HepG2 (cell line): ENCODE data around the gene C9. TPM values are rescaled to one million over a fixed set of nuclear protein-coding genes. Genes with fewer than 3 reads are reported as not detected.

Experiments
- ATAC-seq: fragments of 200-7000 bp; cut with Tn5 transposase; 3 replicates; pipeline ENCODE4 v1.9.1; 2020; ENCODE audit warnings: mild to moderate bottlenecking, moderate library complexity
- BruUV-seq: library from RNA; stranded (reverse); fragments of 400-500 nt; replicated peaks from 2 replicates; lab custom pipeline; 2021; lab: Mats Ljungman, UMichigan
- CTCF ChIA-PET: fragments of 300-600 bp; formaldehyde crosslinking; extraction: SDS; loops from one replicate; lab custom pipeline; 2021; ENCODE audit warnings: low total read pairs, inconsistent platforms, low intra/inter-chr PET ratio; lab: Yijun Ruan, JAX
- POLR2A ChIA-PET: fragments of 350-600 bp; sonication (Branson Sonifier 250); formaldehyde crosslinking; loops from one replicate; lab custom pipeline; 2020; ENCODE audit warnings: antibody characterized with exemption, inconsistent platforms; lab: Yijun Ruan, JAX
- DNase-seq: peaks from one replicate; pipeline ENCODE4 v3.0.0-alpha.2; 2015; ENCODE audit warnings: low spot score
- FAIRE-seq: peaks from 3 replicates; lab custom pipeline; 2011; peaks lifted over from hg19 to GRCh38; lab: Jason Lieb, UNC
- H2AFZ ChIP-seq: one replicate; pipeline ENCODE4 v1.6.1; 2011; ENCODE audit warnings: low read length, inconsistent platforms
- H3K27ac ChIP-seq: fragments of 300-600 bp; 3 replicates; pipeline ENCODE4 v1.8.0; 2011; ENCODE audit warnings: mixed run types, mild to moderate bottlenecking, mixed read lengths, low read length, inconsistent platforms; ENCODE audit not compliant: insufficient read depth; ENCODE audit errors: extremely low read length
- H3K27me3 ChIP-seq, 2 experiments: fragments of 200-600 bp in 1 of 2; 2 replicates in 1 of 2; 3 replicates in 1 of 2; pipeline versions ENCODE4 v1.6.0 to v1.8.0; 2011; ENCODE audit warnings: low read length in 2 of 2, mild to moderate bottlenecking in 2 of 2, moderate library complexity in 2 of 2, inconsistent platforms in 1 of 2; ENCODE audit not compliant: insufficient read depth in 2 of 2, control insufficient read depth in 1 of 2
- H3K36me3 ChIP-seq, 2 experiments: fragments of 200-600 bp in 1 of 2; replicated peaks in 1 of 2; 2 replicates in 1 of 2; 3 replicates in 1 of 2; pipeline versions ENCODE4 v1.5.1 to v1.8.0; 2011; ENCODE audit warnings: low read length in 2 of 2, inconsistent platforms in 1 of 2; ENCODE audit not compliant: insufficient read depth in 2 of 2, control insufficient read depth in 1 of 2
- H3K4me1 ChIP-seq: 2 replicates; pipeline ENCODE4 v1.5.1; 2012; ENCODE audit warnings: low read length, inconsistent platforms; ENCODE audit not compliant: insufficient read depth
- H3K4me2 ChIP-seq: 2 replicates; pipeline ENCODE4 v1.6.0; 2011; ENCODE audit warnings: low read depth, low read length, inconsistent platforms
- H3K4me3 ChIP-seq, 3 experiments: fragments of 200-600 bp in 1 of 3; sonication (generic), shearing (Covaris generic) in 1 of 3; replicated peaks in 1 of 3; 2 replicates each; pipeline ENCODE4 v1.5.1; 2011 to 2016; ENCODE audit warnings: low read length in 3 of 3, inconsistent platforms in 2 of 3, low read depth in 2 of 3, mild to moderate bottlenecking in 2 of 3, control low read depth in 1 of 3, mixed read lengths in 1 of 3; ENCODE audit not compliant: insufficient read depth in 1 of 3
- H3K79me2 ChIP-seq: one replicate; pipeline ENCODE4 v1.6.1; 2011; ENCODE audit warnings: low read length, inconsistent platforms; ENCODE audit not compliant: insufficient read depth
- H3K9ac ChIP-seq: 2 replicates; pipeline ENCODE4 v1.6.0; 2011; ENCODE audit warnings: mild to moderate bottlenecking, low read depth, low read length, inconsistent platforms; ENCODE audit not compliant: insufficient read depth
- H3K9me3 ChIP-seq: 2 replicates; pipeline ENCODE4 v1.5.1; 2012; ENCODE audit warnings: mild to moderate bottlenecking, low read length
- H4K20me1 ChIP-seq: 2 replicates; pipeline ENCODE4 v1.6.0; 2011; ENCODE audit warnings: inconsistent platforms, mild to moderate bottlenecking, low read length, moderate library complexity; ENCODE audit not compliant: insufficient read depth
- KDM5B ChIP-seq: sonication (generic); formaldehyde crosslinking; IDR thresholded peaks from 2 replicates; pipeline ENCODE4 v1.4.0; 2020; ENCODE audit warnings: missing genetic modification reagents, mild to moderate bottlenecking, borderline replicate concordance
- TSC22D2 ChIP-seq: sonication (generic); formaldehyde crosslinking; IDR thresholded peaks from 2 replicates; pipeline ENCODE4 v1.5.1; 2020; ENCODE audit warnings: missing genetic modification reagents, mild to moderate bottlenecking, borderline replicate concordance
- ZMYM4 ChIP-seq: sonication (generic); formaldehyde crosslinking; IDR thresholded peaks from 2 replicates; pipeline ENCODE4 v1.8.1; 2023; ENCODE audit warnings: mild to moderate bottlenecking, missing genetic modification reagents
- ZNF205 ChIP-seq: IDR thresholded peaks from 2 replicates; pipeline ENCODE4 v1.6.1; 2018; ENCODE audit warnings: missing biosample characterization, missing genetic modification reagents
- ZNF546 ChIP-seq: sonication (generic); formaldehyde crosslinking; conservative IDR thresholded peaks from 2 replicates; pipeline ENCODE4 v1.8.1; 2023; ENCODE audit warnings: mild to moderate bottlenecking, missing genetic modification reagents
- ZNF629 ChIP-seq: sonication (generic); formaldehyde crosslinking; conservative IDR thresholded peaks from 2 replicates; pipeline ENCODE4 v1.5.0; 2020; ENCODE audit warnings: missing genetic modification reagents
- ZNF850 ChIP-seq: sonication (generic); formaldehyde crosslinking; conservative IDR thresholded peaks from 2 replicates; pipeline ENCODE4 v1.9.0; 2021; ENCODE audit warnings: mild to moderate bottlenecking, missing genetic modification reagents
- ZSCAN22 ChIP-seq: sonication (generic); formaldehyde crosslinking; IDR thresholded peaks from 2 replicates; pipeline ENCODE4 v1.4.0; 2020; ENCODE audit warnings: mild to moderate bottlenecking, missing genetic modification reagents
- ZSCAN30 ChIP-seq: sonication (generic); formaldehyde crosslinking; IDR thresholded peaks from 2 replicates; pipeline ENCODE4 v1.5.0; 2020; ENCODE audit warnings: mild to moderate bottlenecking, missing genetic modification reagents
- WGBS: methylation state at CpG from one replicate; pipeline ENCODE4 v1.1.6; 2017; ENCODE audit warnings: low lambda C conversion rate; 5-methylcytosine and 5-hydroxymethylcytosine counted together
- in situ Hi-C: cut with HindIII; loops from 2 replicates; pipeline ENCODE4 v1.10.0; 2017; ENCODE audit warnings: low pct_unique_long_range_greater_than_20kb; ENCODE audit not compliant: extremely low pct_ligation_motif_present
- intact Hi-C: fragments of 100-400 bp; cut with micrococcal nuclease; formaldehyde crosslinking; loops from one replicate; pipeline ENCODE4 v1.10.0; 2022; ENCODE audit not compliant: unreplicated experiment
- polyA plus RNA-seq, 8 experiments: library from polyadenylated mRNA; depleted of rRNA in 3 of 8; stranded (reverse) in 7 of 8; unstranded in 1 of 8; fragments of >200 nt; fragmentation: Illumina TruSeq in 4 of 8; extraction: Trizol in 4 of 8; gene quantifications; 2 replicates each; pipeline versions ENCODE4 v1.2.1 to v1.2.3, GENCODE V29; 2011 to 2016; ENCODE audit warnings: low read depth in 4 of 8, missing spikeins in 1 of 8, mixed read lengths in 1 of 8; ENCODE audit not compliant: insufficient read depth in 1 of 8
- total RNA-seq, 5 experiments: library from RNA; depleted of rRNA; stranded (reverse); fragments of >200 nt; fragmentation: Illumina TruSeq; extraction: Trizol; gene quantifications; 2 replicates each; pipeline ENCODE4 v1.2.3, GENCODE V29; 2016; ENCODE audit warnings: low read depth in 1 of 5
- TF ChIP-seq, protein P1 (sequence below), 2 experiments: sonication (generic) in 1 of 2; formaldehyde crosslinking in 1 of 2; IDR thresholded peaks; 2 replicates each; pipeline versions ENCODE4 v1.6.1 to v1.9.0; 2014 to 2022; ENCODE audit warnings: antibody characterized with exemption in 1 of 2, borderline replicate concordance in 1 of 2, inconsistent platforms in 1 of 2, low read depth in 1 of 2, missing genetic modification reagents in 1 of 2
- TF ChIP-seq, protein P2 (sequence below): sonication (generic); formaldehyde crosslinking; IDR thresholded peaks from 2 replicates; pipeline ENCODE4 v1.4.0; 2020; ENCODE audit warnings: missing genetic modification reagents
- TF ChIP-seq, protein P3 (sequence below): sonication (generic); formaldehyde crosslinking; IDR thresholded peaks from 2 replicates; pipeline ENCODE4 v1.8.1; 2022; ENCODE audit warnings: low read depth, mild to moderate bottlenecking, missing genetic modification reagents

The C9 gene
- total and polyA plus RNA-seq, 2 of the 13 experiments (the other 11 are each of a cell fraction or from before 2014, with no cell fraction given) = not detected

DNA sequence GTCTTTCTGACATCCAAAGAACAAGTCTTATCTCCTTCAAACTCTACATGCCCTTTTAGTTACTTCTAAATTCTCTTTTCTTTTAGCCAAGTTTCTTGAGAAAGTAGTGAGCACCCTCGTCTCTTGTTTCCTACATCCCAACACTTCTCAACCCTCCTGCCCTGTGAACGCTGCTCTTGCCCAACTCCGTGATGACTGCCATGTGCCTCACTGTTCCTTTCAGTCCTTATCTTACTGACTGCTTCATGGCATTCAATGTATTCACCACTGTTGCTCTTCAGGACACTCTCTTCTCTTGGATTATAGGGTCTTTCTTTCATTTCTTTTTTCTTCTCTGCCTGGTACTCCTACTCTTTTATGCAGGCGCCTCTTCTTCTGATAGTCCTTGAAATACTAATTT is 14.8 kb downstream of the C9 start:
- peaks cover 4% of the 10 kb centered on the region; the same call in 1 of the 2 replicates for H3K9me3 ChIP-seq
- ATAC-seq = no peak
- H2AFZ ChIP-seq = no peak overlapping the region
- no peak overlapping the region for H3K4me3 ChIP-seq
- no peaks in the 10 kb centered on the region for H4K20me1 ChIP-seq
- WGBS = 13% methylated on average over 4 of the region's 4 CpGs
- H3K4me2 ChIP-seq = no peak overlapping the region
- CTCF ChIA-PET = no interaction called here
- in situ Hi-C loops = no loop called here
- no TSS peak for BruUV-seq
- no peak overlapping the region for H3K9ac ChIP-seq
- POLR2A ChIA-PET = no interaction called here
- no peaks in the 10 kb centered on the region for H3K4me1 ChIP-seq
- no peak overlapping the region for H3K27ac ChIP-seq
- no peaks in the 10 kb centered on the region for H3K79me2 ChIP-seq
- no peak for FAIRE-seq
- no peaks in the 10 kb centered on the region for H3K36me3 ChIP-seq
- intact Hi-C loops = no loop called here
- no peaks in the 10 kb centered on the region for H3K27me3 ChIP-seq
- DNase-seq = no peak
- no peak for TF ChIP-seq ZNF205 (CRISPR knock-in tag)
- TF ChIP-seq, protein P1, sequence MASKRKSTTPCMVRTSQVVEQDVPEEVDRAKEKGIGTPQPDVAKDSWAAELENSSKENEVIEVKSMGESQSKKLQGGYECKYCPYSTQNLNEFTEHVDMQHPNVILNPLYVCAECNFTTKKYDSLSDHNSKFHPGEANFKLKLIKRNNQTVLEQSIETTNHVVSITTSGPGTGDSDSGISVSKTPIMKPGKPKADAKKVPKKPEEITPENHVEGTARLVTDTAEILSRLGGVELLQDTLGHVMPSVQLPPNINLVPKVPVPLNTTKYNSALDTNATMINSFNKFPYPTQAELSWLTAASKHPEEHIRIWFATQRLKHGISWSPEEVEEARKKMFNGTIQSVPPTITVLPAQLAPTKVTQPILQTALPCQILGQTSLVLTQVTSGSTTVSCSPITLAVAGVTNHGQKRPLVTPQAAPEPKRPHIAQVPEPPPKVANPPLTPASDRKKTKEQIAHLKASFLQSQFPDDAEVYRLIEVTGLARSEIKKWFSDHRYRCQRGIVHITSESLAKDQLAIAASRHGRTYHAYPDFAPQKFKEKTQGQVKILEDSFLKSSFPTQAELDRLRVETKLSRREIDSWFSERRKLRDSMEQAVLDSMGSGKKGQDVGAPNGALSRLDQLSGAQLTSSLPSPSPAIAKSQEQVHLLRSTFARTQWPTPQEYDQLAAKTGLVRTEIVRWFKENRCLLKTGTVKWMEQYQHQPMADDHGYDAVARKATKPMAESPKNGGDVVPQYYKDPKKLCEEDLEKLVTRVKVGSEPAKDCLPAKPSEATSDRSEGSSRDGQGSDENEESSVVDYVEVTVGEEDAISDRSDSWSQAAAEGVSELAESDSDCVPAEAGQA (IDR thresholded peaks at IDR 0.05; ENCODE audit: low read depth) = no peak
- TF ChIP-seq, protein P1 (CRISPR knock-in tag; IDR thresholded peaks at IDR 0.05; ENCODE audit: borderline replicate concordance) = no peak
- TF ChIP-seq ZMYM4 = no peak
- no peak for TF ChIP-seq ZNF629 (CRISPR knock-in tag)
- TF ChIP-seq TSC22D2 = no peak
- TF ChIP-seq ZSCAN22 (CRISPR knock-in tag) = no peak
- TF ChIP-seq ZSCAN30 (CRISPR knock-in tag) = no peak
- TF ChIP-seq ZNF546 (CRISPR knock-in tag) = no peak
- TF ChIP-seq, protein P2, sequence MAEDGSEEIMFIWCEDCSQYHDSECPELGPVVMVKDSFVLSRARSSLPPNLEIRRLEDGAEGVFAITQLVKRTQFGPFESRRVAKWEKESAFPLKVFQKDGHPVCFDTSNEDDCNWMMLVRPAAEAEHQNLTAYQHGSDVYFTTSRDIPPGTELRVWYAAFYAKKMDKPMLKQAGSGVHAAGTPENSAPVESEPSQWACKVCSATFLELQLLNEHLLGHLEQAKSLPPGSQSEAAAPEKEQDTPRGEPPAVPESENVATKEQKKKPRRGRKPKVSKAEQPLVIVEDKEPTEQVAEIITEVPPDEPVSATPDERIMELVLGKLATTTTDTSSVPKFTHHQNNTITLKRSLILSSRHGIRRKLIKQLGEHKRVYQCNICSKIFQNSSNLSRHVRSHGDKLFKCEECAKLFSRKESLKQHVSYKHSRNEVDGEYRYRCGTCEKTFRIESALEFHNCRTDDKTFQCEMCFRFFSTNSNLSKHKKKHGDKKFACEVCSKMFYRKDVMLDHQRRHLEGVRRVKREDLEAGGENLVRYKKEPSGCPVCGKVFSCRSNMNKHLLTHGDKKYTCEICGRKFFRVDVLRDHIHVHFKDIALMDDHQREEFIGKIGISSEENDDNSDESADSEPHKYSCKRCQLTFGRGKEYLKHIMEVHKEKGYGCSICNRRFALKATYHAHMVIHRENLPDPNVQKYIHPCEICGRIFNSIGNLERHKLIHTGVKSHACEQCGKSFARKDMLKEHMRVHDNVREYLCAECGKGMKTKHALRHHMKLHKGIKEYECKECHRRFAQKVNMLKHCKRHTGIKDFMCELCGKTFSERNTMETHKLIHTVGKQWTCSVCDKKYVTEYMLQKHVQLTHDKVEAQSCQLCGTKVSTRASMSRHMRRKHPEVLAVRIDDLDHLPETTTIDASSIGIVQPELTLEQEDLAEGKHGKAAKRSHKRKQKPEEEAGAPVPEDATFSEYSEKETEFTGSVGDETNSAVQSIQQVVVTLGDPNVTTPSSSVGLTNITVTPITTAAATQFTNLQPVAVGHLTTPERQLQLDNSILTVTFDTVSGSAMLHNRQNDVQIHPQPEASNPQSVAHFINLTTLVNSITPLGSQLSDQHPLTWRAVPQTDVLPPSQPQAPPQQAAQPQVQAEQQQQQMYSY = no peak
- no peak for TF ChIP-seq ZNF850
- no peak for TF ChIP-seq KDM5B (CRISPR knock-in tag)
- TF ChIP-seq, protein P3, sequence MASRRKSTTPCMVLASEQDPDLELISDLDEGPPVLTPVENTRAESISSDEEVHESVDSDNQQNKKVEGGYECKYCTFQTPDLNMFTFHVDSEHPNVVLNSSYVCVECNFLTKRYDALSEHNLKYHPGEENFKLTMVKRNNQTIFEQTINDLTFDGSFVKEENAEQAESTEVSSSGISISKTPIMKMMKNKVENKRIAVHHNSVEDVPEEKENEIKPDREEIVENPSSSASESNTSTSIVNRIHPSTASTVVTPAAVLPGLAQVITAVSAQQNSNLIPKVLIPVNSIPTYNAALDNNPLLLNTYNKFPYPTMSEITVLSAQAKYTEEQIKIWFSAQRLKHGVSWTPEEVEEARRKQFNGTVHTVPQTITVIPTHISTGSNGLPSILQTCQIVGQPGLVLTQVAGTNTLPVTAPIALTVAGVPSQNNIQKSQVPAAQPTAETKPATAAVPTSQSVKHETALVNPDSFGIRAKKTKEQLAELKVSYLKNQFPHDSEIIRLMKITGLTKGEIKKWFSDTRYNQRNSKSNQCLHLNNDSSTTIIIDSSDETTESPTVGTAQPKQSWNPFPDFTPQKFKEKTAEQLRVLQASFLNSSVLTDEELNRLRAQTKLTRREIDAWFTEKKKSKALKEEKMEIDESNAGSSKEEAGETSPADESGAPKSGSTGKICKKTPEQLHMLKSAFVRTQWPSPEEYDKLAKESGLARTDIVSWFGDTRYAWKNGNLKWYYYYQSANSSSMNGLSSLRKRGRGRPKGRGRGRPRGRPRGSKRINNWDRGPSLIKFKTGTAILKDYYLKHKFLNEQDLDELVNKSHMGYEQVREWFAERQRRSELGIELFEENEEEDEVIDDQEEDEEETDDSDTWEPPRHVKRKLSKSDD (CRISPR knock-in tag) = no peak
